ENCODE measurements around the gene CHMP5. TPM values are rescaled to one million over a fixed set of nuclear protein-coding genes. Genes with fewer than 3 reads are reported as not detected.

CHMP5 gene
- total RNA-seq, 1 experiment from 2014 or later, result 47.6 TPM

DNA sequence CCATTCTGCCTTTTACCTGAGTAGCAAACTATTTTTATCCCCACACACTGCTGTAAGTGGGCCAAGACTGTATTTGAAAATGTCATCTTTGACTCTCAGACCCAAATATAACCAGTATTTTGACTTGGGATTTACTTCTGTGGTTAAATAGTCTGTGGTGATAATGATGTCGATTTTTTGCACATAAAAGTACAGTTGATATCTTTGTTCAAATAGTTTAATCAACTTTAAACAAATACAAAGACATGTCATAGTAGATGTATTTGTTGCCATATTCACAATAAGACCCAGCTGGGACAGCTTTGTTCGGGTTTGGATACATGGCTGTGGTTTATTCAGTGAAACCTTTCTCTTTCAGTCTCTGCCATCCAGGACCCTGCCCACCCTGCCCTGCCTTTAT lies 45.9 kb downstream of the CHMP5 start:
- no CpG with 5 or more reads among the region's 2 CpGs for WGBS (ENCODE audit: extremely low coverage, insufficient read length, low lambda C conversion rate)
- no peaks in the 10 kb centered on the region; a peak in 1 of 5 replicates for H3K9me3 Mint-ChIP-seq
- Histone ChIP-seq H3K9ac (ENCODE audit: extremely low read depth, insufficient read length, low read length) (no peak overlapping the region), H3K27ac (ENCODE audit: insufficient read length, low read depth, low read length) (no peak overlapping the region), H2BK120ac (ENCODE audit: low read depth, low read length, poor library complexity, severe bottlenecking) (no peak overlapping the region), H2AK5ac (ENCODE audit: insufficient read length, low read length) (no peak overlapping the region), H2BK12ac (ENCODE audit: insufficient read length, low read depth, low read length) (no peak overlapping the region), H4K20me1 (ENCODE audit: control insufficient read depth, insufficient read depth, insufficient read length) (no peaks in the 10 kb centered on the region), H3K18ac (ENCODE audit: insufficient read length, low read depth, low read length) (no peak overlapping the region), H2BK20ac (ENCODE audit: low read depth, low read length, poor library complexity, severe bottlenecking) (no peak overlapping the region), H3T11ph (ENCODE audit: low read length) (no peak overlapping the region), H3K56ac (ENCODE audit: insufficient read length, low read depth, low read length) (no peak overlapping the region), H2AFZ (ENCODE audit: low read length) (no peak overlapping the region), H2BK5ac (ENCODE audit: insufficient read length, low read length) (no peak overlapping the region), H3K79me2 (ENCODE audit: insufficient read depth, low read length) (no peaks in the 10 kb centered on the region), H3K4me2 (ENCODE audit: insufficient read depth, insufficient read length, low read length) (no peak overlapping the region), H3K4ac (ENCODE audit: low read depth, low read length) (no peak overlapping the region), H4K91ac (ENCODE audit: insufficient read length, low read depth, low read length) (no peak overlapping the region), H4K5ac (ENCODE audit: insufficient read length, low read depth, low read length) (no peak overlapping the region), H3K23me2 (ENCODE audit: insufficient read length, low read depth, low read length, poor library complexity, severe bottlenecking) (no peaks in the 10 kb centered on the region), H3K4me1 (ENCODE audit: insufficient read depth, low read length) (no peaks in the 10 kb centered on the region), H2BK15ac (ENCODE audit: low read depth, low read length) (no peak overlapping the region), H3K27me3 (ENCODE audit: insufficient read depth, low read length) (no peaks in the 10 kb centered on the region), H3K23ac (ENCODE audit: insufficient read length, low read depth, low read length) (no peak overlapping the region), H3K9me3 (ENCODE audit: control insufficient read depth, low read depth, low read length) (no peaks in the 10 kb centered on the region), H3K79me1 (ENCODE audit: insufficient read depth, low read depth, low read length, poor library complexity, severe bottlenecking) (no peaks in the 10 kb centered on the region), H3K14ac (ENCODE audit: insufficient read depth, low read length) (no peak overlapping the region), H4K8ac (replicated peaks; ENCODE audit: insufficient read length, low read depth, low read length) (no peak overlapping the region)
- no peaks in the 10 kb centered on the region for H3K4me1 Mint-ChIP-seq
- TF ChIP-seq, protein P1, sequence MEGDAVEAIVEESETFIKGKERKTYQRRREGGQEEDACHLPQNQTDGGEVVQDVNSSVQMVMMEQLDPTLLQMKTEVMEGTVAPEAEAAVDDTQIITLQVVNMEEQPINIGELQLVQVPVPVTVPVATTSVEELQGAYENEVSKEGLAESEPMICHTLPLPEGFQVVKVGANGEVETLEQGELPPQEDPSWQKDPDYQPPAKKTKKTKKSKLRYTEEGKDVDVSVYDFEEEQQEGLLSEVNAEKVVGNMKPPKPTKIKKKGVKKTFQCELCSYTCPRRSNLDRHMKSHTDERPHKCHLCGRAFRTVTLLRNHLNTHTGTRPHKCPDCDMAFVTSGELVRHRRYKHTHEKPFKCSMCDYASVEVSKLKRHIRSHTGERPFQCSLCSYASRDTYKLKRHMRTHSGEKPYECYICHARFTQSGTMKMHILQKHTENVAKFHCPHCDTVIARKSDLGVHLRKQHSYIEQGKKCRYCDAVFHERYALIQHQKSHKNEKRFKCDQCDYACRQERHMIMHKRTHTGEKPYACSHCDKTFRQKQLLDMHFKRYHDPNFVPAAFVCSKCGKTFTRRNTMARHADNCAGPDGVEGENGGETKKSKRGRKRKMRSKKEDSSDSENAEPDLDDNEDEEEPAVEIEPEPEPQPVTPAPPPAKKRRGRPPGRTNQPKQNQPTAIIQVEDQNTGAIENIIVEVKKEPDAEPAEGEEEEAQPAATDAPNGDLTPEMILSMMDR (conservative IDR thresholded peaks at IDR 0.05), result no peak
- DNase-seq, result no peak
- H3K27ac Mint-ChIP-seq, result no peak overlapping the region
- H3K36me3 Mint-ChIP-seq (ENCODE audit: insufficient read depth in 1 of 3, low read depth in 3 of 3), result peaks cover 22 to 68% (median 53%) of the 10 kb centered on the region in 3 experiments
- no peaks in the 10 kb centered on the region for H3K27me3 Mint-ChIP-seq (ENCODE audit: low read depth)
- H3K4me3 Mint-ChIP-seq, result no peak overlapping the region

Measured in H9 (cell line).